CD4-positive, CD25-positive, alpha-beta regulatory T cell (primary cell): ENCODE results near the gene MDGA2. TPM values are rescaled to one million over a fixed set of nuclear protein-coding genes. Genes with fewer than 3 reads are reported as not detected.
"Not testable (repeated sequence)": the region's sequence is repeated elsewhere in the genome, so short reads cannot be mapped to it uniquely, and the experiment has no call there.

Experiments
- ATAC-seq, 2 donors: fragments of 150-1000 bp; cut with Tn5 transposase; one replicate each; pipeline ENCODE4 v1.10.0; 2021; ENCODE audit warnings: low read depth in 2 of 2, moderate number of reproducible peaks in 2 of 2, moderate library complexity in 1 of 2
- DNase-seq, 3 donors: peaks; one replicate each; pipeline versions ENCODE4 v3.0.0 to v3.0.0-alpha.2; 2012 to 2022; ENCODE audit warnings: mixed read lengths in 1 of 3
- H3K27ac ChIP-seq: one replicate; pipeline ENCODE4 v1.7.0; 2013; ENCODE audit warnings: mild to moderate bottlenecking, low read length; ENCODE audit not compliant: insufficient read depth, poor library complexity, severe bottlenecking
- H3K27me3 ChIP-seq: one replicate; pipeline ENCODE4 v1.7.0; 2013; ENCODE audit warnings: low read length; ENCODE audit not compliant: control insufficient read depth, insufficient read depth
- H3K36me3 ChIP-seq: one replicate; pipeline ENCODE4 v1.7.0; 2013; ENCODE audit warnings: mild to moderate bottlenecking, low read length, moderate library complexity; ENCODE audit not compliant: control insufficient read depth, insufficient read depth
- H3K4me1 ChIP-seq: 2 replicates; pipeline ENCODE4 v1.7.0; 2013; ENCODE audit warnings: mild to moderate bottlenecking, low read length; ENCODE audit not compliant: insufficient read depth, control insufficient read depth, poor library complexity, severe bottlenecking
- H3K4me3 ChIP-seq: one replicate; pipeline ENCODE4 v1.7.0; 2013; ENCODE audit warnings: low read depth, mild to moderate bottlenecking, low read length, moderate library complexity
- H3K9me3 ChIP-seq, 2 experiments: 1 replicate in 1 of 2; 2 replicates in 1 of 2; pipeline ENCODE4 v1.7.0; 2013; ENCODE audit warnings: low read length in 2 of 2, mild to moderate bottlenecking in 1 of 2, moderate library complexity in 1 of 2; ENCODE audit not compliant: control insufficient read depth in 2 of 2
- H3K27ac Mint-ChIP-seq, 3 donors: one replicate each; pipeline ENCODE4 v1.8.0; 2020 to 2022; ENCODE audit warnings: mild to moderate bottlenecking in 3 of 3, mixed read lengths in 3 of 3, moderate library complexity in 2 of 3
- H3K27me3 Mint-ChIP-seq: one replicate; pipeline ENCODE4 v1.8.0; 2022; ENCODE audit warnings: mild to moderate bottlenecking, mixed read lengths
- H3K36me3 Mint-ChIP-seq: one replicate; pipeline ENCODE4 v1.8.0; 2020; ENCODE audit warnings: mixed read lengths
- H3K4me1 Mint-ChIP-seq, 4 donors: one replicate each; pipeline ENCODE4 v1.8.0; 2020 to 2022; ENCODE audit warnings: mixed read lengths in 4 of 4, mild to moderate bottlenecking in 1 of 4
- H3K4me3 Mint-ChIP-seq, 4 donors: one replicate each; pipeline ENCODE4 v1.8.0; 2020 to 2022; ENCODE audit warnings: mild to moderate bottlenecking in 4 of 4, mixed read lengths in 4 of 4, moderate library complexity in 3 of 4
- H3K9me3 Mint-ChIP-seq, 7 donors: one replicate each; pipeline ENCODE4 v1.8.0; 2020 to 2022; ENCODE audit warnings: mixed read lengths in 7 of 7, mild to moderate bottlenecking in 3 of 7, moderate library complexity in 2 of 7
- polyA plus RNA-seq, 4 donors: library from polyadenylated mRNA; unstranded; fragments of 300-500 nt; fragmentation: Illumina TruSeq; gene quantifications; one replicate each; pipeline ENCODE4 v1.2.3, GENCODE V29; 2021
- total RNA-seq: library from RNA; stranded (reverse); gene quantifications from one replicate; pipeline ENCODE4 v1.2.3, GENCODE V29; 2022

Gene MDGA2
- total and polyA plus RNA-seq, 5 donors from 2014 or later, result not detected

GRCh38 chr14:46985529-46986380, 689.6 kb downstream of the MDGA2 start:
- no peak for ATAC-seq
- no peaks in the 10 kb centered on the region for H3K36me3 ChIP-seq
- Mint-ChIP-seq H3K9me3 (peaks cover 0 to 10% (median 2%) of the 10 kb centered on the region in 7 donors), H3K27me3 (no peaks in the 10 kb centered on the region), H3K36me3 (no peaks in the 10 kb centered on the region), H3K27ac (no peak overlapping the region), H3K4me1 (no peaks in the 10 kb centered on the region), H3K4me3 (no peak overlapping the region)
- no peak overlapping the region for H3K4me3 ChIP-seq
- no peak for DNase-seq
- H3K9me3 ChIP-seq, result peaks cover 0 to 3% of the 10 kb centered on the region in 2 experiments
- H3K27me3 ChIP-seq, result no peaks in the 10 kb centered on the region
- no peak overlapping the region for H3K27ac ChIP-seq
- no peaks in the 10 kb centered on the region for H3K4me1 ChIP-seq

- ATAC-seq (no peak), DNase-seq (no peak)
- Mint-ChIP-seq H3K4me1 (no peaks in the 10 kb centered on the region), H3K27ac (no peak overlapping the region), H3K27me3 (no peaks in the 10 kb centered on the region), H3K4me3 (no peak overlapping the region), H3K36me3 (no peaks in the 10 kb centered on the region), H3K9me3 (peaks cover 0 to 25% (median 4%) of the 10 kb centered on the region in 7 donors)
- Histone ChIP-seq H3K27me3 (no peaks in the 10 kb centered on the region), H3K27ac (no peak overlapping the region), H3K9me3 (peaks cover 0 to 2% of the 10 kb centered on the region in 2 experiments), H3K4me3 (no peak overlapping the region), H3K36me3 (no peaks in the 10 kb centered on the region), H3K4me1 (no peaks in the 10 kb centered on the region)
Observed at GRCh38 chr14:46973295-46973694, 702.1 kb downstream of the MDGA2 start.

GRCh38 chr14:46964378-46964777, 711.0 kb downstream of the MDGA2 start:
- Histone ChIP-seq H3K4me1 (no peaks in the 10 kb centered on the region), H3K36me3 (no peaks in the 10 kb centered on the region), H3K9me3 (peaks cover 0 to 4% of the 10 kb centered on the region in 2 experiments), H3K27me3 (no peaks in the 10 kb centered on the region), H3K4me3 (no peak overlapping the region), H3K27ac (no peak overlapping the region)
- H3K4me1 Mint-ChIP-seq, result peaks cover 0 to 4% (median 0%) of the 10 kb centered on the region in 4 donors
- H3K9me3 Mint-ChIP-seq, result peaks cover 0 to 22% (median 7%) of the 10 kb centered on the region in 7 donors
- DNase-seq (no peak), ATAC-seq (no peak)
- no peak overlapping the region for H3K4me3 Mint-ChIP-seq
- no peaks in the 10 kb centered on the region for H3K27me3 Mint-ChIP-seq
- H3K36me3 Mint-ChIP-seq, result no peaks in the 10 kb centered on the region
- H3K27ac Mint-ChIP-seq, result no peak overlapping the region

GRCh38 chr14:46951103-46951502, 724.3 kb downstream of the MDGA2 start:
- H3K27me3 Mint-ChIP-seq, result no peaks in the 10 kb centered on the region
- peaks cover 1 to 18% (median 8%) of the 10 kb centered on the region in 7 donors for H3K9me3 Mint-ChIP-seq
- no peak overlapping the region for H3K27ac Mint-ChIP-seq
- H3K36me3 Mint-ChIP-seq, result no peaks in the 10 kb centered on the region
- H3K4me1 Mint-ChIP-seq, result no peaks in the 10 kb centered on the region
- no peak for DNase-seq
- Histone ChIP-seq H3K4me3 (no peak overlapping the region), H3K9me3 (peaks cover 0 to 9% of the 10 kb centered on the region in 2 experiments), H3K36me3 (no peaks in the 10 kb centered on the region), H3K27me3 (no peaks in the 10 kb centered on the region), H3K4me1 (no peaks in the 10 kb centered on the region), H3K27ac (no peak overlapping the region)
- H3K4me3 Mint-ChIP-seq, result no peak overlapping the region
- no peak for ATAC-seq

- Mint-ChIP-seq H3K4me1 (no peaks in the 10 kb centered on the region), H3K4me3 (no peak overlapping the region), H3K9me3 (peaks cover 1 to 29% (median 7%) of the 10 kb centered on the region in 7 donors), H3K27ac (no peak overlapping the region), H3K27me3 (no peaks in the 10 kb centered on the region), H3K36me3 (no peaks in the 10 kb centered on the region)
- DNase-seq (no peak), ATAC-seq (no peak)
- no peak overlapping the region for H3K4me3 ChIP-seq
- no peaks in the 10 kb centered on the region for H3K4me1 ChIP-seq
- no peaks in the 10 kb centered on the region for H3K27me3 ChIP-seq
- H3K27ac ChIP-seq, result no peak overlapping the region
- no peaks in the 10 kb centered on the region for H3K36me3 ChIP-seq
- H3K9me3 ChIP-seq, result peaks cover 1 to 2% of the 10 kb centered on the region in 2 experiments
Observed at GRCh38 chr14:46940611-46941010, 734.8 kb downstream of the MDGA2 start.

GRCh38 chr14:46920542-46920941, 754.9 kb downstream of the MDGA2 start:
- H3K9me3 Mint-ChIP-seq, result peaks cover 0 to 16% (median 6%) of the 10 kb centered on the region in 7 donors
- no peaks in the 10 kb centered on the region for H3K36me3 ChIP-seq
- no peaks in the 10 kb centered on the region for H3K36me3 Mint-ChIP-seq
- no peaks in the 10 kb centered on the region for H3K27me3 ChIP-seq
- H3K9me3 ChIP-seq, result no peaks in the 10 kb centered on the region
- H3K27ac Mint-ChIP-seq, result no peak overlapping the region
- no peak for DNase-seq
- H3K4me1 Mint-ChIP-seq, result no peaks in the 10 kb centered on the region
- no peak for ATAC-seq
- H3K4me3 Mint-ChIP-seq, result no peak overlapping the region
- no peak overlapping the region for H3K27ac ChIP-seq
- H3K4me1 ChIP-seq, result no peaks in the 10 kb centered on the region
- H3K4me3 ChIP-seq, result no peak overlapping the region
- H3K27me3 Mint-ChIP-seq, result no peaks in the 10 kb centered on the region

GRCh38 chr14:46915539-46915938, 759.9 kb downstream of the MDGA2 start:
- not testable (repeated sequence) for H3K4me3 Mint-ChIP-seq, H3K27ac ChIP-seq, H3K4me3 ChIP-seq, H3K27me3 Mint-ChIP-seq, H3K9me3 ChIP-seq, H3K36me3 ChIP-seq, H3K36me3 Mint-ChIP-seq, H3K4me1 ChIP-seq, ATAC-seq, H3K27ac Mint-ChIP-seq, H3K27me3 ChIP-seq, DNase-seq, H3K4me1 Mint-ChIP-seq
- H3K9me3 Mint-ChIP-seq, result peaks cover 0 to 21% (median 6%) of the 10 kb centered on the region in 7 donors

GRCh38 chr14:46902837-46903236, 772.6 kb downstream of the MDGA2 start:
- H3K36me3 Mint-ChIP-seq, result no peaks in the 10 kb centered on the region
- DNase-seq (no peak), ATAC-seq (no peak)
- H3K27me3 Mint-ChIP-seq, result no peaks in the 10 kb centered on the region
- no peaks in the 10 kb centered on the region for H3K36me3 ChIP-seq
- H3K4me1 Mint-ChIP-seq, result no peaks in the 10 kb centered on the region
- H3K9me3 ChIP-seq, result no peaks in the 10 kb centered on the region
- no peak overlapping the region for H3K27ac Mint-ChIP-seq
- peaks cover 0 to 20% (median 2%) of the 10 kb centered on the region in 7 donors for H3K9me3 Mint-ChIP-seq
- H3K4me3 ChIP-seq, result no peak overlapping the region
- no peaks in the 10 kb centered on the region for H3K4me1 ChIP-seq
- no peak overlapping the region for H3K4me3 Mint-ChIP-seq
- H3K27me3 ChIP-seq, result no peaks in the 10 kb centered on the region
- no peak overlapping the region for H3K27ac ChIP-seq
